GM12878 (cell line): ENCODE measurements around the gene SMOC2.

Experiments used
- TAF1 ChIP-seq: IDR thresholded peaks from 2 replicates; pipeline ENCODE4 v1.6.1; 2011; ENCODE audit warnings: mild to moderate bottlenecking, low read depth, low read length, borderline replicate concordance
- TF ChIP-seq, protein P1 (sequence below), 3 experiments: IDR thresholded peaks in 2 of 3; conservative IDR thresholded peaks in 1 of 3; 2 replicates each; pipeline ENCODE4 v1.5.1; 2011; ENCODE audit warnings: low read depth in 3 of 3, low read length in 3 of 3, mild to moderate bottlenecking in 3 of 3, control low read depth in 2 of 3, moderate library complexity in 2 of 3, inconsistent platforms in 1 of 3, mixed read lengths in 1 of 3; ENCODE audit not compliant: control insufficient read depth in 2 of 3, insufficient read depth in 1 of 3; ENCODE audit errors: extremely low read depth in 1 of 3
- TF ChIP-seq, protein P2 (sequence below): IDR thresholded peaks from 2 replicates; pipeline ENCODE4 v1.6.1; 2011; ENCODE audit warnings: low read depth, mild to moderate bottlenecking, low read length, moderate library complexity, borderline replicate concordance; ENCODE audit errors: extremely low read depth

DNA sequence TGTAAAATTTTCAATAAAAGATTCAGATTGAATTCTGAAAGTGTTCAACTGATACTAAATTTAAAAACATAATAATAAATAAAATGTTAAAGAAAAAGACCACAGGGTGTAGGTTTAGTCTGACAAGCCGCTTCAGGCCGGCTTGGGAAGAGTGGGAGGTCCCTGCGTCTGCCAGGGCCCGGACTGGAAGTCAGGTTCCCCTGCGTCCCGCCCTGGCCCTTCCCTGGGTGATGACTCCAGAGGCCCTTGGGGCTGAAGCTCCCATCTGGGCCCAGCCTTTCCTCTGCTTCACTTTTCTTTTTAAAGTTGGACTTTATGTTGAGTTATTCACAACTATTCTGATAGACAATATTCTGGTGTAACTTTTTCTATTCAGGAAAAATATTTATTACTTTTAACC lies 93.3 kb downstream of the SMOC2 start:
- TF ChIP-seq, protein P1, sequence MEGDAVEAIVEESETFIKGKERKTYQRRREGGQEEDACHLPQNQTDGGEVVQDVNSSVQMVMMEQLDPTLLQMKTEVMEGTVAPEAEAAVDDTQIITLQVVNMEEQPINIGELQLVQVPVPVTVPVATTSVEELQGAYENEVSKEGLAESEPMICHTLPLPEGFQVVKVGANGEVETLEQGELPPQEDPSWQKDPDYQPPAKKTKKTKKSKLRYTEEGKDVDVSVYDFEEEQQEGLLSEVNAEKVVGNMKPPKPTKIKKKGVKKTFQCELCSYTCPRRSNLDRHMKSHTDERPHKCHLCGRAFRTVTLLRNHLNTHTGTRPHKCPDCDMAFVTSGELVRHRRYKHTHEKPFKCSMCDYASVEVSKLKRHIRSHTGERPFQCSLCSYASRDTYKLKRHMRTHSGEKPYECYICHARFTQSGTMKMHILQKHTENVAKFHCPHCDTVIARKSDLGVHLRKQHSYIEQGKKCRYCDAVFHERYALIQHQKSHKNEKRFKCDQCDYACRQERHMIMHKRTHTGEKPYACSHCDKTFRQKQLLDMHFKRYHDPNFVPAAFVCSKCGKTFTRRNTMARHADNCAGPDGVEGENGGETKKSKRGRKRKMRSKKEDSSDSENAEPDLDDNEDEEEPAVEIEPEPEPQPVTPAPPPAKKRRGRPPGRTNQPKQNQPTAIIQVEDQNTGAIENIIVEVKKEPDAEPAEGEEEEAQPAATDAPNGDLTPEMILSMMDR (IDR thresholded peaks at IDR 0.05 in 2 of 3, conservative IDR thresholded peaks at IDR 0.05 in 1 of 3; ENCODE audit: control insufficient read depth in 2 of 3, extremely low read depth in 1 of 3, insufficient read depth in 1 of 3, low read depth in 3 of 3, low read length in 3 of 3) = no peak
- TF ChIP-seq TAF1 = no peak
- TF ChIP-seq, protein P2, sequence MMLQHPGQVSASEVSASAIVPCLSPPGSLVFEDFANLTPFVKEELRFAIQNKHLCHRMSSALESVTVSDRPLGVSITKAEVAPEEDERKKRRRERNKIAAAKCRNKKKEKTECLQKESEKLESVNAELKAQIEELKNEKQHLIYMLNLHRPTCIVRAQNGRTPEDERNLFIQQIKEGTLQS = no peak
